K562 (cell line): ENCODE measurements around the gene KCNMB1.

ENCODE experiments used
- DIDO1 ChIP-seq: fragments of 450-650 bp; IDR thresholded peaks from 2 replicates; pipeline ENCODE4 v1.6.1; 2016; ENCODE audit warnings: low read depth, missing biosample characterization, missing genetic modification characterization
- ZNF316 ChIP-seq: fragments of 450-650 bp; IDR thresholded peaks from 2 replicates; pipeline ENCODE4 v1.6.1; 2016
- TF ChIP-seq, protein P1 (sequence below), 2 experiments: fragments of 450-650 bp; formaldehyde crosslinking in 1 of 2; IDR thresholded peaks; 2 replicates each; pipeline versions ENCODE4 v1.4.0 to v1.6.1; 2014 to 2020; ENCODE audit warnings: mild to moderate bottlenecking in 2 of 2, borderline replicate concordance in 1 of 2, low read depth in 1 of 2
- TF ChIP-seq, protein P2 (sequence below), 3 experiments: IDR thresholded peaks in 2 of 3; conservative IDR thresholded peaks in 1 of 3; 2 replicates each; pipeline ENCODE4 v1.5.1; 2011 to 2012; ENCODE audit warnings: low read length in 3 of 3, mild to moderate bottlenecking in 3 of 3, control low read depth in 2 of 3, improper control_type of control experiment in 1 of 3, inconsistent platforms in 1 of 3, low read depth in 1 of 3, mixed read lengths in 1 of 3, moderate library complexity in 1 of 3; ENCODE audit not compliant: insufficient read depth in 2 of 3
- TF ChIP-seq, protein P3 (sequence below): fragments of 450-650 bp; formaldehyde crosslinking; IDR thresholded peaks from 2 replicates; pipeline ENCODE4 v1.4.0; 2020; ENCODE audit warnings: mild to moderate bottlenecking, moderate library complexity

DNA sequence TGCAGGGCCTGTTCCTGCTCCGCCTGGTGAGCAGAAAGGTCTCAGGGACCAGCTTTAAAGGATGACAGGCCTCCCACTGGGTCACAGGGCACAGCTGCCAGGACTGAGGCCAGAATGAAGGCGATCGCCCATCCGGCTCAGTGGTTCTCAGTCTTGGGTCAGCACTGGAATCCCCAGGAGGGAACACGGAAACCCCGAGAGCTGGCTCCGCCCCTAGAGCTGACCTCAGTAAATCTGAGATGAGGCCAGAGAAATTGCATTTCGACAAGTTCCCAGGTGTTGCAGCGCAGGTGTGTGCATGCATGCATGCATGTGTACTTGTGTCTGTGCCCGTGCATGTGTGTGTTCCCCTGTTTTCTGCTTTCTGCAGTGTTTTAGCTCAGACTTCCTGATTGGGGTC lies 47.2 kb upstream of the KCNMB1 start:
- TF ChIP-seq, protein P1, sequence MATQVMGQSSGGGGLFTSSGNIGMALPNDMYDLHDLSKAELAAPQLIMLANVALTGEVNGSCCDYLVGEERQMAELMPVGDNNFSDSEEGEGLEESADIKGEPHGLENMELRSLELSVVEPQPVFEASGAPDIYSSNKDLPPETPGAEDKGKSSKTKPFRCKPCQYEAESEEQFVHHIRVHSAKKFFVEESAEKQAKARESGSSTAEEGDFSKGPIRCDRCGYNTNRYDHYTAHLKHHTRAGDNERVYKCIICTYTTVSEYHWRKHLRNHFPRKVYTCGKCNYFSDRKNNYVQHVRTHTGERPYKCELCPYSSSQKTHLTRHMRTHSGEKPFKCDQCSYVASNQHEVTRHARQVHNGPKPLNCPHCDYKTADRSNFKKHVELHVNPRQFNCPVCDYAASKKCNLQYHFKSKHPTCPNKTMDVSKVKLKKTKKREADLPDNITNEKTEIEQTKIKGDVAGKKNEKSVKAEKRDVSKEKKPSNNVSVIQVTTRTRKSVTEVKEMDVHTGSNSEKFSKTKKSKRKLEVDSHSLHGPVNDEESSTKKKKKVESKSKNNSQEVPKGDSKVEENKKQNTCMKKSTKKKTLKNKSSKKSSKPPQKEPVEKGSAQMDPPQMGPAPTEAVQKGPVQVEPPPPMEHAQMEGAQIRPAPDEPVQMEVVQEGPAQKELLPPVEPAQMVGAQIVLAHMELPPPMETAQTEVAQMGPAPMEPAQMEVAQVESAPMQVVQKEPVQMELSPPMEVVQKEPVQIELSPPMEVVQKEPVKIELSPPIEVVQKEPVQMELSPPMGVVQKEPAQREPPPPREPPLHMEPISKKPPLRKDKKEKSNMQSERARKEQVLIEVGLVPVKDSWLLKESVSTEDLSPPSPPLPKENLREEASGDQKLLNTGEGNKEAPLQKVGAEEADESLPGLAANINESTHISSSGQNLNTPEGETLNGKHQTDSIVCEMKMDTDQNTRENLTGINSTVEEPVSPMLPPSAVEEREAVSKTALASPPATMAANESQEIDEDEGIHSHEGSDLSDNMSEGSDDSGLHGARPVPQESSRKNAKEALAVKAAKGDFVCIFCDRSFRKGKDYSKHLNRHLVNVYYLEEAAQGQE (IDR thresholded peaks at IDR 0.05; ENCODE audit: borderline replicate concordance), result no peak
- TF ChIP-seq, protein P1 (CRISPR knock-in tag; IDR thresholded peaks at IDR 0.05; ENCODE audit: low read depth), result no peak
- TF ChIP-seq ZNF316 (no peak), DIDO1 (tag) (no peak)
- TF ChIP-seq, protein P2, sequence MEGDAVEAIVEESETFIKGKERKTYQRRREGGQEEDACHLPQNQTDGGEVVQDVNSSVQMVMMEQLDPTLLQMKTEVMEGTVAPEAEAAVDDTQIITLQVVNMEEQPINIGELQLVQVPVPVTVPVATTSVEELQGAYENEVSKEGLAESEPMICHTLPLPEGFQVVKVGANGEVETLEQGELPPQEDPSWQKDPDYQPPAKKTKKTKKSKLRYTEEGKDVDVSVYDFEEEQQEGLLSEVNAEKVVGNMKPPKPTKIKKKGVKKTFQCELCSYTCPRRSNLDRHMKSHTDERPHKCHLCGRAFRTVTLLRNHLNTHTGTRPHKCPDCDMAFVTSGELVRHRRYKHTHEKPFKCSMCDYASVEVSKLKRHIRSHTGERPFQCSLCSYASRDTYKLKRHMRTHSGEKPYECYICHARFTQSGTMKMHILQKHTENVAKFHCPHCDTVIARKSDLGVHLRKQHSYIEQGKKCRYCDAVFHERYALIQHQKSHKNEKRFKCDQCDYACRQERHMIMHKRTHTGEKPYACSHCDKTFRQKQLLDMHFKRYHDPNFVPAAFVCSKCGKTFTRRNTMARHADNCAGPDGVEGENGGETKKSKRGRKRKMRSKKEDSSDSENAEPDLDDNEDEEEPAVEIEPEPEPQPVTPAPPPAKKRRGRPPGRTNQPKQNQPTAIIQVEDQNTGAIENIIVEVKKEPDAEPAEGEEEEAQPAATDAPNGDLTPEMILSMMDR (IDR thresholded peaks at IDR 0.05 in 2 of 3, conservative IDR thresholded peaks at IDR 0.05 in 1 of 3; ENCODE audit: insufficient read depth in 2 of 3, low read depth in 1 of 3, low read length in 3 of 3), result no peak
- TF ChIP-seq, protein P3, sequence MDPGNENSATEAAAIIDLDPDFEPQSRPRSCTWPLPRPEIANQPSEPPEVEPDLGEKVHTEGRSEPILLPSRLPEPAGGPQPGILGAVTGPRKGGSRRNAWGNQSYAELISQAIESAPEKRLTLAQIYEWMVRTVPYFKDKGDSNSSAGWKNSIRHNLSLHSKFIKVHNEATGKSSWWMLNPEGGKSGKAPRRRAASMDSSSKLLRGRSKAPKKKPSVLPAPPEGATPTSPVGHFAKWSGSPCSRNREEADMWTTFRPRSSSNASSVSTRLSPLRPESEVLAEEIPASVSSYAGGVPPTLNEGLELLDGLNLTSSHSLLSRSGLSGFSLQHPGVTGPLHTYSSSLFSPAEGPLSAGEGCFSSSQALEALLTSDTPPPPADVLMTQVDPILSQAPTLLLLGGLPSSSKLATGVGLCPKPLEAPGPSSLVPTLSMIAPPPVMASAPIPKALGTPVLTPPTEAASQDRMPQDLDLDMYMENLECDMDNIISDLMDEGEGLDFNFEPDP, result no peak
